Prostate gland (tissue), 2 donors: ENCODE data around the gene PTTG1. TPM values are rescaled to one million over a fixed set of nuclear protein-coding genes. Genes with fewer than 3 reads are reported as not detected.

Experiments used
- DNase-seq: peaks from one replicate; pipeline ENCODE4 v3.0.0-alpha.2; 2019; ENCODE audit warnings: low spot score
- H3K27ac ChIP-seq, 2 donors: fragments of 200-600 bp; sonication (generic); 2 replicates each; pipeline ENCODE4 v1.5.1; 2017 to 2019
- H3K27me3 ChIP-seq: fragments of 200-600 bp; sonication (generic); replicated peaks from 2 replicates; pipeline ENCODE4 v1.5.1; 2019; ENCODE audit not compliant: insufficient read depth
- H3K36me3 ChIP-seq, 2 donors: fragments of 200-600 bp; sonication (generic); 1 replicate in 1 of 2; 2 replicates in 1 of 2; pipeline versions ENCODE4 v1.5.1 to v1.8.1; 2017 to 2019
- H3K4me1 ChIP-seq: fragments of 200-600 bp; sonication (generic); replicated peaks from 2 replicates; pipeline ENCODE4 v1.5.1; 2019
- H3K4me3 ChIP-seq, 2 donors: fragments of 200-600 bp; sonication (generic); 2 replicates each; pipeline ENCODE4 v1.5.1; 2017 to 2019
- H3K9me3 ChIP-seq: fragments of 200-600 bp; sonication (generic); 2 replicates; pipeline ENCODE4 v1.5.1; 2017
- POLR2A ChIP-seq: fragments of 450-650 bp; IDR thresholded peaks from one replicate; pipeline ENCODE4 v1.6.1; 2016; ENCODE audit warnings: antibody characterized with exemption, mild to moderate bottlenecking
- POLR2AphosphoS5 ChIP-seq: sonication (generic); formaldehyde crosslinking; IDR thresholded peaks from one replicate; pipeline ENCODE4 v1.6.1; 2017; ENCODE audit warnings: antibody characterized with exemption
- WGBS: methylation state at CpG from one replicate; pipeline ENCODE4 v1.1.5; 2018; 5-methylcytosine and 5-hydroxymethylcytosine counted together
- intact Hi-C: fragments of 100-400 bp; cut with DNase I; formaldehyde crosslinking; loops from one replicate; pipeline ENCODE4 v1.14.2; 2022
- total RNA-seq, 2 donors: library from RNA; depleted of rRNA; stranded (reverse); fragments of >200 nt; gene quantifications; one replicate each; pipeline ENCODE4 v1.1.0, GENCODE V29; 2016
- TF ChIP-seq, protein P1 (sequence below), 4 experiments: fragments of 200-600 bp in 2 of 4; fragments of 450-650 bp in 2 of 4; sonication (generic) in 2 of 4; IDR thresholded peaks; 1 replicate in 3 of 4; 2 replicates in 1 of 4; pipeline ENCODE4 v1.5.1; 2016 to 2019; ENCODE audit warnings: antibody characterized with exemption in 4 of 4, mild to moderate bottlenecking in 2 of 4, moderate library complexity in 2 of 4

Gene PTTG1
- total RNA-seq, 2 donors from 2014 or later, result 4.3 to 44.9 TPM

DNA sequence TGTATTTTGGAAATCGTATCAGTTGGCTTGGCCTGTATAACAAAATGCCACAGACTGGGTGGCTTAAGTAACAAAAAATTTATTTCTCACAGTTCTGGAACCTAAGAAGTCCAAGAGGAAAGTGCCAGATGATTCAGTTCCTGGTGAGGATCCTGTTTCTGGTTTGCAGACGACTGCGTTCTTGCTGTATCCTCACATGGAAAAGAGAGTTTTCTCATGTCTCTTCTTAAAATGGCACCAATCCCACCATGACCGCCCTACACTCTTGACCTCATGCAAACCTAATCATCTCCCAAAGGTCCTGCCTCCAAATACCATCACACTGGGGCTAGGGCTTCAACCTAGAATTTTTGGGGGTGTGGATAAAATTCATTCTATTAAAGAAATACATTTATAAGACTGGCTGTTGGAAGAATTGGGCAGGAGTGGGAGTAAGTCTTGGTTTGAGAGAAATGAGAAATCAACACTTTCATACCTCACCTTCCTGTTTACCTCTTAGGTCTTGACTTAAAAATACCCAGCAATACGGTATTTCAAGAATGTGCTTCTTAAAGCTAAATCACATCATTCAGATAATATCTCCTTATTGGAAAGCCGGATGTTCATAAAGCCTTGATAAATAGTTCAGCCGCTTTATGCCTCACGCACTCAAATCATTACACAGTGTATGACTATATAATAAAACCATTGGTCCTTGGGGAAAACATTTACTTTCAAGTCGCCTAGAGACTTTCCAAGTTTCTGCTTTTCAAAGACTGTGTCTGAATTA lies 28.7 kb downstream of the PTTG1 start:
- intact Hi-C loops, result no loop called here
- 87% methylated on average over 9 of the region's 9 CpGs for WGBS

GRCh38 chr5:160451281-160451680 lies 29.6 kb downstream of the PTTG1 start:
- 100% methylated on average over 2 of the region's 2 CpGs for WGBS
- intact Hi-C loops, result no loop called here
- no peaks in the 10 kb centered on the region for H3K9me3 ChIP-seq

More for the DNA sequence above, 28.7 kb downstream of the PTTG1 start:
- Histone ChIP-seq H3K9me3 (no peaks in the 10 kb centered on the region), H3K4me1 (no peaks in the 10 kb centered on the region), H3K36me3 (no peaks in the 10 kb centered on the region), H3K4me3 (no peak overlapping the region), H3K27me3 (no peaks in the 10 kb centered on the region), H3K27ac (no peak overlapping the region)
- DNase-seq, result no peak
- TF ChIP-seq POLR2A (no peak), POLR2AphosphoS5 (no peak)
- TF ChIP-seq, protein P1, sequence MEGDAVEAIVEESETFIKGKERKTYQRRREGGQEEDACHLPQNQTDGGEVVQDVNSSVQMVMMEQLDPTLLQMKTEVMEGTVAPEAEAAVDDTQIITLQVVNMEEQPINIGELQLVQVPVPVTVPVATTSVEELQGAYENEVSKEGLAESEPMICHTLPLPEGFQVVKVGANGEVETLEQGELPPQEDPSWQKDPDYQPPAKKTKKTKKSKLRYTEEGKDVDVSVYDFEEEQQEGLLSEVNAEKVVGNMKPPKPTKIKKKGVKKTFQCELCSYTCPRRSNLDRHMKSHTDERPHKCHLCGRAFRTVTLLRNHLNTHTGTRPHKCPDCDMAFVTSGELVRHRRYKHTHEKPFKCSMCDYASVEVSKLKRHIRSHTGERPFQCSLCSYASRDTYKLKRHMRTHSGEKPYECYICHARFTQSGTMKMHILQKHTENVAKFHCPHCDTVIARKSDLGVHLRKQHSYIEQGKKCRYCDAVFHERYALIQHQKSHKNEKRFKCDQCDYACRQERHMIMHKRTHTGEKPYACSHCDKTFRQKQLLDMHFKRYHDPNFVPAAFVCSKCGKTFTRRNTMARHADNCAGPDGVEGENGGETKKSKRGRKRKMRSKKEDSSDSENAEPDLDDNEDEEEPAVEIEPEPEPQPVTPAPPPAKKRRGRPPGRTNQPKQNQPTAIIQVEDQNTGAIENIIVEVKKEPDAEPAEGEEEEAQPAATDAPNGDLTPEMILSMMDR (IDR thresholded peaks at IDR 0.05), result no peak

GRCh38 chr5:160452036-160452435 lies 30.4 kb downstream of the PTTG1 start:
- H3K27ac ChIP-seq, result no peak overlapping the region
- H3K4me3 ChIP-seq, result no peak overlapping the region
- no peaks in the 10 kb centered on the region for H3K4me1 ChIP-seq
- no peaks in the 10 kb centered on the region for H3K36me3 ChIP-seq
- DNase-seq, result no peak
- H3K9me3 ChIP-seq, result no peaks in the 10 kb centered on the region
- TF ChIP-seq POLR2AphosphoS5 (no peak), POLR2A (no peak)
- TF ChIP-seq, protein P1 (IDR thresholded peaks at IDR 0.05), result no peak
- H3K27me3 ChIP-seq, result no peaks in the 10 kb centered on the region
- intact Hi-C loops, result no loop called here

More at GRCh38 chr5:160451281-160451680, 29.6 kb downstream of the PTTG1 start:
- TF ChIP-seq POLR2A (no peak), POLR2AphosphoS5 (no peak)
- TF ChIP-seq, protein P1 (IDR thresholded peaks at IDR 0.05), result no peak
- no peaks in the 10 kb centered on the region for H3K27me3 ChIP-seq
- no peak for DNase-seq
- H3K4me1 ChIP-seq, result no peaks in the 10 kb centered on the region
- no peak overlapping the region for H3K4me3 ChIP-seq
- H3K36me3 ChIP-seq, result no peaks in the 10 kb centered on the region
- no peak overlapping the region for H3K27ac ChIP-seq

DNA sequence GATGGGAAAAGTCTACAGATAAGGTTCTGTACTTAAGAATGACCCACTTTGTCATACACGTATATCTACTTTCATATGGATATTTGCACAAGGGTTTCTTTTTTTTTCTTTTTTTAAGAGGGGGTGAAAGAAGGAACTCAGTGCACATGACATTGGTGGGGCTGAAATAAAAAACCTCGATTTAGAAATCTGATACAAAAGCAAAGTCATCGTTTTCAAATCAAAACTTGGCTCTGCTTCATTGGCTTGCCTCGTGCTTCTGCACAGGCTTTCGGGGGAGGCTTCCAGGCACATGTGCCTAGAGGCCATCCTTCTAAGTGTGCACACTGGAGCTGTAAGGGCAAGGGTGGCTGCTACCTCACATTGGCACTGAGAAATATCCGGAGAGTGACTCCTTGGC lies 31.1 kb downstream of the PTTG1 start:
- intact Hi-C loops, result no loop called here
- TF ChIP-seq POLR2A, result no peak
- no peak for TF ChIP-seq POLR2AphosphoS5
- TF ChIP-seq, protein P1 (IDR thresholded peaks at IDR 0.05), result no peak
- Histone ChIP-seq H3K4me1 (no peaks in the 10 kb centered on the region), H3K27me3 (no peaks in the 10 kb centered on the region), H3K9me3 (no peaks in the 10 kb centered on the region), H3K27ac (no peak overlapping the region), H3K4me3 (no peak overlapping the region), H3K36me3 (no peaks in the 10 kb centered on the region)
- no peak for DNase-seq
- WGBS, result 48% methylated on average over 6 of the region's 6 CpGs

DNA sequence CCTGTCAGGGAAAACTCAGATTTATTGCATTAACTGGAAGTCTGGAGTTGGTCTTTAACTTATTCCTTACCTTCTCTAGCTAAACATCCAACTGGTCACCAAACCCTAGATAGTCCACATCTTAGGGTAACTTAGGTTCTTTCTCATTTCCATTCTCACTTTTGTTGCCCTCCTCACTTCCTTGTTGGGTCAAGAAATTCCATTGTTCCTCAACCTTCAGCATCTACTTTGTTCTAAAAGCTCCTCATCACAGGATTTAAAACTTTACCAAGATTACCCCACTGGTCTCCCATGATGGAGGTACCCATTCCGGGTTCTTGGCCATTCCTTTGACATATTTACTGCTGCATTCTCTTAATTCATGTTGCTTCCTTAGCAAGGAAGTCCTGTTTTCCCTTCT lies 32.1 kb downstream of the PTTG1 start:
- DNase-seq, result no peak
- Histone ChIP-seq H3K36me3 (no peaks in the 10 kb centered on the region), H3K9me3 (no peaks in the 10 kb centered on the region), H3K4me3 (no peak overlapping the region), H3K27ac (no peak overlapping the region), H3K27me3 (no peaks in the 10 kb centered on the region), H3K4me1 (no peaks in the 10 kb centered on the region)
- intact Hi-C loops, result no loop called here
- TF ChIP-seq POLR2AphosphoS5, result no peak
- TF ChIP-seq, protein P1 (IDR thresholded peaks at IDR 0.05), result no peak
- TF ChIP-seq POLR2A, result no peak
- 62% methylated on average over 1 of the region's 1 CpG for WGBS
